ENCODE measurements around the gene SRRM2. TPM values are rescaled to one million over a fixed set of nuclear protein-coding genes. Genes with fewer than 3 reads are reported as not detected.

Gene SRRM2
- total and polyA plus RNA-seq, 4 donors, result 316 to 589 (median 447) TPM

GRCh38 chr16:2749936-2750335 is 2.5 kb upstream of the SRRM2 start:
- Histone ChIP-seq H3K4me3 (no peak overlapping the region), H3K36me3 (ENCODE audit: control insufficient read depth in 4 of 4, insufficient read depth in 4 of 4, low read length in 4 of 4) (no peaks in the 10 kb centered on the region), H3K9me3 (ENCODE audit: control insufficient read depth in 4 of 4, insufficient read depth in 3 of 4, low read length in 3 of 4) (peaks cover 0 to 2% (median 0%) of the 10 kb centered on the region in 4 donors), H3K4me1 (ENCODE audit: control insufficient read depth in 5 of 5, insufficient read depth in 5 of 5, low read length in 5 of 5) (peaks cover 3 to 16% (median 7%) of the 10 kb centered on the region in 5 donors), H3K27ac (ENCODE audit: low read depth in 1 of 2, low read length in 1 of 2) (no peak overlapping the region), H3K9ac (ENCODE audit: insufficient read depth in 1 of 2, low read length in 2 of 2) (no peak overlapping the region), H3K27me3 (ENCODE audit: control insufficient read depth in 3 of 3, insufficient read depth in 3 of 3, low read length in 2 of 3) (no peaks in the 10 kb centered on the region)
- WGBS, 2 donors, result 91 to 93% methylated on average over 6 of the region's 6 CpGs
- ATAC-seq (ENCODE audit: insufficient read depth, low FRiP score) (no peak), DNase-seq (no peak)
- no peak for TF ChIP-seq CTCF (IDR thresholded peaks at IDR 0.05; ENCODE audit: control extremely low read depth, extremely low read depth)

- Histone ChIP-seq H3K27ac (ENCODE audit: low read depth in 1 of 2, low read length in 1 of 2) (peak overlapping the region; percentile 97 to 100), H3K36me3 (ENCODE audit: control insufficient read depth in 4 of 4, insufficient read depth in 4 of 4, low read length in 4 of 4) (peaks cover 0 to 3% (median 0%) of the 10 kb centered on the region in 4 donors), H3K4me1 (ENCODE audit: control insufficient read depth in 5 of 5, insufficient read depth in 5 of 5, low read length in 5 of 5) (peaks cover 11 to 22% (median 14%) of the 10 kb centered on the region in 5 donors), H3K9ac (ENCODE audit: insufficient read depth in 1 of 2, low read length in 2 of 2) (peak overlapping the region; percentile 0 to 76), H3K4me3 (peak overlapping the region; percentile 12), H3K9me3 (ENCODE audit: control insufficient read depth in 4 of 4, insufficient read depth in 3 of 4, low read length in 3 of 4) (peaks cover 0 to 2% (median 0%) of the 10 kb centered on the region in 4 donors), H3K27me3 (ENCODE audit: control insufficient read depth in 3 of 3, insufficient read depth in 3 of 3, low read length in 2 of 3) (no peaks in the 10 kb centered on the region)
- DNase-seq, result no peak
- no peak for TF ChIP-seq CTCF (IDR thresholded peaks at IDR 0.05; ENCODE audit: control extremely low read depth, extremely low read depth)
- 63 to 68% methylated on average over 23 of the region's 23 CpGs for WGBS, 2 donors
- ATAC-seq (ENCODE audit: insufficient read depth, low FRiP score), result no peak
Measured at GRCh38 chr16:2751577-2752034, 832 bp upstream of the SRRM2 start.

- Histone ChIP-seq H3K4me3 (peak overlapping the region; percentile 86), H3K9me3 (ENCODE audit: control insufficient read depth in 4 of 4, insufficient read depth in 3 of 4, low read length in 3 of 4) (peaks cover 0 to 2% (median 0%) of the 10 kb centered on the region in 4 donors), H3K27me3 (ENCODE audit: control insufficient read depth in 3 of 3, insufficient read depth in 3 of 3, low read length in 2 of 3) (no peaks in the 10 kb centered on the region), H3K9ac (ENCODE audit: insufficient read depth in 1 of 2, low read length in 2 of 2) (peak overlapping the region; percentile 72 to 76), H3K4me1 (ENCODE audit: control insufficient read depth in 5 of 5, insufficient read depth in 5 of 5, low read length in 5 of 5) (peaks cover 11 to 24% (median 14%) of the 10 kb centered on the region in 5 donors), H3K36me3 (ENCODE audit: control insufficient read depth in 4 of 4, insufficient read depth in 4 of 4, low read length in 4 of 4) (peaks cover 8 to 13% (median 10%) of the 10 kb centered on the region in 4 donors), H3K27ac (ENCODE audit: low read depth in 1 of 2, low read length in 1 of 2) (peak overlapping the region; percentile 97 to 100)
- WGBS, 2 donors, result 0 to 1% methylated on average over 59 to 79 of the region's 82 CpGs
- ATAC-seq (ENCODE audit: insufficient read depth, low FRiP score), result peak; percentile 70
- DNase-seq, result peak; percentile 90 to 95 (median 92)
- TF ChIP-seq CTCF (IDR thresholded peaks at IDR 0.05; ENCODE audit: control extremely low read depth, extremely low read depth), result no peak
Measured at GRCh38 chr16:2752850-2753732, 653 bp downstream of the SRRM2 start.
